ENCODE measurements around the gene ENPP5. TPM values are rescaled to one million over a fixed set of nuclear protein-coding genes. Genes with fewer than 3 reads are reported as not detected.
A peak's percentile ranks its signal among the peaks of the same experiment; 100 is the strongest.

ENPP5 gene
- total and polyA plus RNA-seq, 2 of the 4 experiments (the other 2 are of a cell fraction), result under 0.01 TPM; not detected in 1

DNA sequence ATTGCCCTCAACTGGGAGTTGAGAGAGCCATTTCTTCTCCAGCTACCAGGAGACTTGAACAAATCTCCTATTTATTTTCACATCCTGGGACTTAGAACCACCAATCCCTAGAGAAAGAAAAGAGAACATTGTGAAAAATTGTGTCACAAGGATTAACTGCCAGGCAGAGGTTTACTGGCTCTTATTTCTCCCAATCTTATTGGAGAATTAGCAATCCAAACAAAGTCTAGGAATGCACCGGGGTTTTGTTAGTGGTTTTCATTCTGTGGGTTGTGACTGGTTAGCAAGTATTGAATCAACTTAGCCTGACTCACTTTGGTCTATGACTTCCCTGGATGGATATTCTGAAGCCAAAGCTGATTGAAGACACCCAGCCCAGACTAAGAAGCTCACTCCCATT, 21.2 kb upstream of the ENPP5 start:
- no peak for ATAC-seq (ENCODE audit: low read depth)
- Histone ChIP-seq H3K79me1 (ENCODE audit: low read depth in 1 of 2, low read length in 2 of 2) (no peaks in the 10 kb centered on the region), H3K18ac (ENCODE audit: low read depth, low read length) (no peak overlapping the region), H2AK5ac (ENCODE audit: low read depth, low read length) (no peak overlapping the region), H2BK120ac (ENCODE audit: low read depth, low read length) (no peak overlapping the region), H4K8ac (ENCODE audit: low read depth in 2 of 2, low read length in 2 of 2) (no peak overlapping the region), H4K20me1 (ENCODE audit: insufficient read depth, low read length) (no peaks in the 10 kb centered on the region), H3K9ac (ENCODE audit: low read depth, low read length) (no peak overlapping the region), H3K14ac (replicated peaks; ENCODE audit: low read depth, low read length) (no peak overlapping the region), H3K9me1 (ENCODE audit: insufficient read depth, low read length) (no peaks in the 10 kb centered on the region), H3K4me1 (ENCODE audit: control insufficient read depth, insufficient read depth, low read length) (no peaks in the 10 kb centered on the region), H3K4ac (ENCODE audit: low read depth, low read length) (no peak overlapping the region), H3K4me3 (ENCODE audit: insufficient read depth, low read depth, low read length) (no peak overlapping the region), H4K91ac (ENCODE audit: insufficient read depth, low read depth, low read length) (no peak overlapping the region), H3K56ac (ENCODE audit: extremely low read depth, insufficient read depth, low read length) (no peak overlapping the region), H2BK20ac (ENCODE audit: low read depth, low read length) (no peak overlapping the region), H2AK9ac (replicated peaks; ENCODE audit: low read depth, low read length, poor library complexity) (no peak overlapping the region), H4K5ac (ENCODE audit: low read depth, low read length) (no peak overlapping the region), H3K4me2 (ENCODE audit: low read depth, low read length) (no peak overlapping the region), H3K27ac (ENCODE audit: insufficient read depth, low read length) (no peak overlapping the region), H3K27me3 (ENCODE audit: control insufficient read depth, insufficient read depth, low read length) (no peaks in the 10 kb centered on the region), H3K23ac (ENCODE audit: low read depth, low read length) (no peak overlapping the region), H3K9me3 (ENCODE audit: control insufficient read depth, insufficient read depth, low read length) (no peaks in the 10 kb centered on the region), H3K36me3 (ENCODE audit: control insufficient read depth, insufficient read depth, low read length) (no peaks in the 10 kb centered on the region), H2BK15ac (ENCODE audit: low read depth, low read length) (no peak overlapping the region), H2AFZ (replicated peaks; ENCODE audit: low read length, poor library complexity) (no peak overlapping the region), H2BK5ac (ENCODE audit: low read depth, low read length, poor library complexity, severe bottlenecking) (no peak overlapping the region)
- no CpG with 5 or more reads among the region's 1 CpG for WGBS, 2 experiments (ENCODE audit: extremely low coverage in 2 of 2, insufficient read length in 1 of 2)
- in situ Hi-C loops (cut with MboI; ENCODE audit: low sequenced_read_pairs), result no loop called here
- no TSS peak for BruUV-seq (replicated peaks)
- POLR2A ChIA-PET (ENCODE audit: unreplicated experiment), result no interaction called here
- CTCF ChIA-PET, result no interaction called here
- dilution Hi-C loops (cut with HindIII; ENCODE audit: low sequenced_read_pairs, unreplicated experiment), result no loop called here
- intact Hi-C loops (cut with micrococcal nuclease), result no loop called here
- DNase-seq, result peak; percentile 41
- TF ChIP-seq POLR2A (IDR thresholded peaks at IDR 0.05; ENCODE audit: low read depth, low read length) (no peak), MXI1 (IDR thresholded peaks at IDR 0.05; ENCODE audit: borderline replicate concordance, low read depth, low read length) (no peak), SMC3 (IDR thresholded peaks at IDR 0.05; ENCODE audit: low read depth, low read length) (no peak), RAD21 (IDR thresholded peaks at IDR 0.05; ENCODE audit: low read length) (no peak), NFE2L2 (IDR thresholded peaks at IDR 0.05; ENCODE audit: low read depth, low read length) (no peak), USF2 (IDR thresholded peaks at IDR 0.05; ENCODE audit: low read depth, low read length) (no peak), BHLHE40 (IDR thresholded peaks at IDR 0.05; ENCODE audit: low read depth, low read length) (no peak), CEBPB (IDR thresholded peaks at IDR 0.05; ENCODE audit: low read depth, low read length) (no peak), MAFK (IDR thresholded peaks at IDR 0.05; ENCODE audit: low read depth, low read length) (no peak)
